HG03108 (cell line): Measurements from ENCODE around the gene ITGA11.

Experiments used
- ATAC-seq: cut with Tn5 transposase; IDR thresholded peaks from one replicate; pipeline ENCODE4 v1.9.1; 2021; ENCODE audit warnings: moderate library complexity; ENCODE audit not compliant: unreplicated experiment

Gene ITGA11

GRCh38 chr15:68335251-68335650 lies 96.7 kb downstream of the ITGA11 start:
- ATAC-seq = no peak

GRCh38 chr15:68334661-68335124 lies 97.3 kb downstream of the ITGA11 start:
- ATAC-seq = no peak

- no peak for ATAC-seq
Observed at GRCh38 chr15:68333775-68334470, 98.0 kb downstream of the ITGA11 start.

- no peak for ATAC-seq
Observed at GRCh38 chr15:68332266-68332665, 99.7 kb downstream of the ITGA11 start.

- ATAC-seq = no peak
Observed at GRCh38 chr15:68330901-68331300, 101.1 kb downstream of the ITGA11 start.

GRCh38 chr15:68330416-68330815 lies 101.5 kb downstream of the ITGA11 start:
- ATAC-seq = no peak

- ATAC-seq = no peak
Observed at GRCh38 chr15:68328964-68329363, 103.0 kb downstream of the ITGA11 start.

GRCh38 chr15:68328443-68328842 lies 103.5 kb downstream of the ITGA11 start:
- no peak for ATAC-seq

GRCh38 chr15:68326711-68327354 lies 105.1 kb downstream of the ITGA11 start:
- ATAC-seq = no peak

- ATAC-seq = no peak
Observed at GRCh38 chr15:68325726-68326125, 106.2 kb downstream of the ITGA11 start.

GRCh38 chr15:68322796-68323195 lies 109.2 kb downstream of the ITGA11 start:
- no peak for ATAC-seq

- ATAC-seq = no peak
Observed at GRCh38 chr15:68321229-68321628, 110.7 kb downstream of the ITGA11 start.

GRCh38 chr15:68319997-68320396 lies 112.0 kb downstream of the ITGA11 start:
- no peak for ATAC-seq

GRCh38 chr15:68318931-68319909 lies 112.7 kb downstream of the ITGA11 start:
- no peak for ATAC-seq

- ATAC-seq = no peak
Observed at GRCh38 chr15:68318008-68318835, 113.7 kb downstream of the ITGA11 start.

- no peak for ATAC-seq
Observed at GRCh38 chr15:68317281-68318007, 114.5 kb downstream of the ITGA11 start.

- ATAC-seq = no peak
Observed at GRCh38 chr15:68316061-68316804, 115.7 kb downstream of the ITGA11 start.

GRCh38 chr15:68315495-68316031 lies 116.4 kb downstream of the ITGA11 start:
- ATAC-seq = no peak

GRCh38 chr15:68315035-68315434 lies 116.9 kb downstream of the ITGA11 start:
- ATAC-seq = no peak
